ENCODE measurements around the gene C2CD2. TPM values are rescaled to one million over a fixed set of nuclear protein-coding genes. Genes with fewer than 3 reads are reported as not detected.
A peak's percentile ranks its signal among the peaks of the same experiment; 100 is the strongest.

The C2CD2 gene
- total RNA-seq, 2 experiments from 2014 or later, result 4.5 to 5.9 TPM

DNA sequence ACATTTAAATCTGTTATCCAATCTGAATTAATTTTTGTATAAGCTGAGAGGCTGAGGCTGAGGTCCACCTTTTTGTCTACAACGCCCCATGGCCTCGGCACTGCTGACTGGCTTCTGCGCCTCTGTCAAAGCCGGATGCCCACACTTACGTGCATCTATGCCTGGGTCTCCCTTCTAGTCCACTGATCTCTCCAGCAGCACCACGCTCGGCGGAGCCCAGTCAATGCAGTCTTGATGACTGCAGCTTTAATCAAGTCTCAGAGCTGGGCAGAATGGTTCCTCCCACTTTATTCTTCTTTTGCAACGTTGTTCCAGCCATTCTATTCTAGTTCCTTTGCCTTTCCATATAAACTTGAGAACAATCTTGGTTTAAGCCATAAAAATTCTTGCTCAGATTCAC lies 84.0 kb downstream of the C2CD2 start:
- H3K27ac ChIP-seq (ENCODE audit: low read depth, low read length, poor library complexity, severe bottlenecking), result peak overlapping the region; percentile 96
- intact Hi-C loops (cut with micrococcal nuclease; ENCODE audit: unreplicated experiment), result loop anchor here (2.0 to 10.0 kb wide), 3 partner anchors 193 to 665 kb away; no protein-coding TSS in a partner anchor
- H3K9me2 ChIP-seq (ENCODE audit: insufficient read depth, low read length), result no peaks in the 10 kb centered on the region
- H3K4me3 ChIP-seq (ENCODE audit: low read depth, low read length, poor library complexity, severe bottlenecking), result peak overlapping the region; percentile 41
- H4K20me1 ChIP-seq (ENCODE audit: insufficient read depth, low read length), result no peaks in the 10 kb centered on the region
- H3K9me3 ChIP-seq (ENCODE audit: low read length), result no peaks in the 10 kb centered on the region
- no TSS peak for BruUV-seq (replicated peaks)
- POLR2A ChIA-PET, result interaction anchor here (0.7 to 4.5 kb wide), 2 partner anchors 8 to 350 kb away, joined by 3 to 34 read pairs; no protein-coding TSS in a partner anchor
- H3K79me2 ChIP-seq (ENCODE audit: insufficient read depth, low read depth, low read length), result peaks cover 20% of the 10 kb centered on the region; the same call in 1 of the 2 replicates
- peak overlapping the region; percentile 11; the same call in 1 of the 2 replicates for H2AFZ ChIP-seq (ENCODE audit: low read length)
- CTCF ChIA-PET (ENCODE audit: unreplicated experiment), result interaction anchor here (0.6 kb wide), 1 partner anchor 10 kb away, joined by 3 read pairs; no protein-coding TSS in a partner anchor
- TF ChIP-seq, protein P1, sequence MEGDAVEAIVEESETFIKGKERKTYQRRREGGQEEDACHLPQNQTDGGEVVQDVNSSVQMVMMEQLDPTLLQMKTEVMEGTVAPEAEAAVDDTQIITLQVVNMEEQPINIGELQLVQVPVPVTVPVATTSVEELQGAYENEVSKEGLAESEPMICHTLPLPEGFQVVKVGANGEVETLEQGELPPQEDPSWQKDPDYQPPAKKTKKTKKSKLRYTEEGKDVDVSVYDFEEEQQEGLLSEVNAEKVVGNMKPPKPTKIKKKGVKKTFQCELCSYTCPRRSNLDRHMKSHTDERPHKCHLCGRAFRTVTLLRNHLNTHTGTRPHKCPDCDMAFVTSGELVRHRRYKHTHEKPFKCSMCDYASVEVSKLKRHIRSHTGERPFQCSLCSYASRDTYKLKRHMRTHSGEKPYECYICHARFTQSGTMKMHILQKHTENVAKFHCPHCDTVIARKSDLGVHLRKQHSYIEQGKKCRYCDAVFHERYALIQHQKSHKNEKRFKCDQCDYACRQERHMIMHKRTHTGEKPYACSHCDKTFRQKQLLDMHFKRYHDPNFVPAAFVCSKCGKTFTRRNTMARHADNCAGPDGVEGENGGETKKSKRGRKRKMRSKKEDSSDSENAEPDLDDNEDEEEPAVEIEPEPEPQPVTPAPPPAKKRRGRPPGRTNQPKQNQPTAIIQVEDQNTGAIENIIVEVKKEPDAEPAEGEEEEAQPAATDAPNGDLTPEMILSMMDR (conservative IDR thresholded peaks at IDR 0.05; ENCODE audit: low read length), result no peak
- TF ChIP-seq EZH2phosphoT487 (IDR thresholded peaks at IDR 0.05; ENCODE audit: borderline replicate concordance, low read depth, low read length), result no peak
- peak overlapping the region; percentile 79 for H3K4me2 ChIP-seq (ENCODE audit: low read length)
- H3K4me1 ChIP-seq (ENCODE audit: insufficient read depth, low read length, poor library complexity, severe bottlenecking), result peaks cover 98% of the 10 kb centered on the region
- peak; percentile 69 for DNase-seq (ENCODE audit: low spot score)
- H3K36me3 ChIP-seq (ENCODE audit: insufficient read depth, low read length), result no peaks in the 10 kb centered on the region

DNA sequence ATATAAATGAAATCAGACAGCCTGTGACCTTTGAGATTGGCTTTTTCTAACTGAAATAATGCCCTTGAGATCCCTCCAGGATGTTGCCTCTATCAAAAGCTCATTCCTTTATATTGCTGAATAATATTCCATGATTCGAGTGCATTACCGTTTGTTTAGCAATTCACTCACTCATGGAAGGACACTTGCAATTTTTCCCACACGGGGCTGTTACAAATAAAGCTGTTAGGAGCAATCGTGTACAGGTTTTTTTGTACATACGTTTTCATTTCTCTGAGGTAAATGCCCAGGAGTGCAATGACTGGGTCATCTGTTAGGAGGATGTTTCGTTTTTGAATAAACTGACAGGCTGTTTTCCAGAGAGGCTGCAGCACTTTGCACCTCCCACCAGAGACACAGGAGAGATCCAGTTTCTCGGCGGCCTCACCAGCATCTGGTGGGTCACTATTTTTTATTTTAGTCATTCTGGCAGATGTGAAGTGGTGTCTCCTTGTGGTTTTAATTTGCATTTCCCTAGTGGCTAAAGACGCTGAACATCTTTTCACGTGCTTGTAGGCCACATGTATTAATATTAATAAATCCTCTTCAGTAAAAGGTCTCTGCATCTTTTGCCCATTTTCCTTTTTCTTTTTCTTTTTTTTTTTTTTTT lies 85.6 kb downstream of the C2CD2 start:
- H3K4me3 ChIP-seq (ENCODE audit: low read depth, low read length, poor library complexity, severe bottlenecking), result peak overlapping the region; percentile 58
- H3K36me3 ChIP-seq (ENCODE audit: insufficient read depth, low read length), result no peaks in the 10 kb centered on the region
- ChIA-PET POLR2A (interaction anchor here (0.6 to 4.5 kb wide), 9 partner anchors 7 to 250 kb away, joined by 3 to 34 read pairs (median 5); no protein-coding TSS in a partner anchor), CTCF (ENCODE audit: unreplicated experiment) (no interaction called here)
- no peaks in the 10 kb centered on the region for H3K9me3 ChIP-seq (ENCODE audit: low read length)
- no peak overlapping the region for H2AFZ ChIP-seq (ENCODE audit: low read length)
- DNase-seq (ENCODE audit: low spot score), result peak; percentile 96
- peaks cover 98% of the 10 kb centered on the region for H3K4me1 ChIP-seq (ENCODE audit: insufficient read depth, low read length, poor library complexity, severe bottlenecking)
- TSS peak; percentile 89 for BruUV-seq (replicated peaks)
- peak overlapping the region; percentile 79 for H3K4me2 ChIP-seq (ENCODE audit: low read length)
- intact Hi-C loops (cut with micrococcal nuclease; ENCODE audit: unreplicated experiment), result loop anchor here (2.0 to 10.0 kb wide), 3 partner anchors 195 to 667 kb away; no protein-coding TSS in a partner anchor
- H4K20me1 ChIP-seq (ENCODE audit: insufficient read depth, low read length), result no peaks in the 10 kb centered on the region
- H3K27ac ChIP-seq (ENCODE audit: low read depth, low read length, poor library complexity, severe bottlenecking), result peak overlapping the region; percentile 96
- H3K79me2 ChIP-seq (ENCODE audit: insufficient read depth, low read depth, low read length), result peaks cover 20% of the 10 kb centered on the region; the same call in 1 of the 2 replicates
- no peak for TF ChIP-seq EZH2phosphoT487 (IDR thresholded peaks at IDR 0.05; ENCODE audit: borderline replicate concordance, low read depth, low read length)
- TF ChIP-seq, protein P1 (conservative IDR thresholded peaks at IDR 0.05; ENCODE audit: low read length), result no peak
- no peaks in the 10 kb centered on the region for H3K9me2 ChIP-seq (ENCODE audit: insufficient read depth, low read length)
